GM12801 (cell line): Measurements from ENCODE around the gene ZSCAN21.

Experiments
- TF ChIP-seq, protein P1 (sequence below): IDR thresholded peaks from one replicate; pipeline ENCODE4 v1.5.1; 2011; ENCODE audit warnings: control low read depth; ENCODE audit not compliant: insufficient read length; ENCODE audit errors: extremely low read depth

Gene ZSCAN21

DNA sequence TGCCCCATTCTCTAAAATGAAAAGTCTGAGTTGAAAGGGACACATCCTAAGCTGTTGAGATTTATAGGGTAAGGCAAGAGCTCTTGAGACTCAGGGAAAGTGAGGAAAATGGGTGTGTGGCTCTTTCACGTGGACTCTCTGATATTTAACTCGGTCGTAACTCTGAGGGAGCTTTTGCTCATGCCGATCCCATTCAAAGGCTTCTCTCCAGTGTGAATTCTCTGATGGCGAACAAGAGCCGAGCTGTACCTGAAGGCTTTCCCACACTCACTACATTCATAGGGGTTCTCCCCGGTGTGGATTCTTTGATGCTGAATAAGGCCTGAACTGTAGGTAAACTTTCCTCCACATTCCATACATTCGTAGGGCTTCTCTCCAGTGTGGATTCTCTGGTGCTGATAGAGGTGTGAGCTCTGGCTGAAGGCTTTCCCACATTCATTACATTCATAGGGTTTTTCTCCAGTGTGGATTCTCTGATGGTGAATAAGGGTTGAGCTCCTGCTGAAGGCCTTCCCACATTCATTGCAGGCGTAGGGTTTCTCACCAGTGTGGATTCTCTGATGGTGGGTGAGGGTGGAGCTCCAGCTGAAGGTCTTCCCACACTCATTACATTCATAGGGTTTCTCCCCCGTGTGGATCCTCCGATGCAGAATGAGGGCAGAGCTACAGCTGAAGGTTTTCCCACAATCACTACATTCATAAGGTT lies 21.6 kb downstream of the ZSCAN21 start:
- TF ChIP-seq, protein P1, sequence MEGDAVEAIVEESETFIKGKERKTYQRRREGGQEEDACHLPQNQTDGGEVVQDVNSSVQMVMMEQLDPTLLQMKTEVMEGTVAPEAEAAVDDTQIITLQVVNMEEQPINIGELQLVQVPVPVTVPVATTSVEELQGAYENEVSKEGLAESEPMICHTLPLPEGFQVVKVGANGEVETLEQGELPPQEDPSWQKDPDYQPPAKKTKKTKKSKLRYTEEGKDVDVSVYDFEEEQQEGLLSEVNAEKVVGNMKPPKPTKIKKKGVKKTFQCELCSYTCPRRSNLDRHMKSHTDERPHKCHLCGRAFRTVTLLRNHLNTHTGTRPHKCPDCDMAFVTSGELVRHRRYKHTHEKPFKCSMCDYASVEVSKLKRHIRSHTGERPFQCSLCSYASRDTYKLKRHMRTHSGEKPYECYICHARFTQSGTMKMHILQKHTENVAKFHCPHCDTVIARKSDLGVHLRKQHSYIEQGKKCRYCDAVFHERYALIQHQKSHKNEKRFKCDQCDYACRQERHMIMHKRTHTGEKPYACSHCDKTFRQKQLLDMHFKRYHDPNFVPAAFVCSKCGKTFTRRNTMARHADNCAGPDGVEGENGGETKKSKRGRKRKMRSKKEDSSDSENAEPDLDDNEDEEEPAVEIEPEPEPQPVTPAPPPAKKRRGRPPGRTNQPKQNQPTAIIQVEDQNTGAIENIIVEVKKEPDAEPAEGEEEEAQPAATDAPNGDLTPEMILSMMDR, result no peak

DNA sequence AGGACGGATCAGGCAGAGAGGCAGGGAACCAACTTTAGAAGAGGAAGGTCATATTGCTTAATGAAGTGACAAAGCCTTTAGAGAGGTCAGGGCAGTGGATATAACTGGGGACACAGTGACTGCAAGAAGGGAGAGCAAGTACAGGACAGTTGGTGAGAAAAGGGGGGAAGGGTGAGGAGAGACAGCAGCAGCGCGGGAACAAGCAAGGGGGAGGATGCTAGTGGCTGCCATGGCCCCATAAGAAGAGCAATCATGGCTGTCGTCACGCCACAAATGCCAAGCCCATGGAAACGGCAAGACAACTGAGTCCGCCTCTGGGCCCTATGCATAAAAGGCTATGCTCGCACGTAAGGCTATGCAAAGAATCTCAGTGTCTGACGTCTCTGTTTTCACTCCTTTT lies 22.9 kb downstream of the ZSCAN21 start:
- TF ChIP-seq, protein P1, result no peak

DNA sequence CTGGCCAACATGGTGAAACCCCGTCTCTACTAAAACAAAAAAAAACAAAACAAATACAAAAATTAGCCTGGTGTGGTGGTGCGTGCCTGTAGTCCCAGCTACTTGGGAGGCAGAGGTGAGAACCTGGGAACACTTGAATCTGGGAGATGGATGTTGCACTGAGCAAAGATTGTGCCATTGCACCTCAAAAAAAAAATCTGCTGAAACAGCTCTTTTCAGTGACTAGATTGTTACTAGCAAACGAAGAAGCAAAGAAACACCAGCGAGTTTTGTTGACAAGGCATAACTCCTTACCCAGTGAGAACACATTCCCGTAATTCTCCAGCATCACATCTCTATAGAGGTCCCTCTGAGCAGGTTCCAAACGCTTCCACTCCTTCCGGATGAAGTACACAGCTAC lies 25.3 kb downstream of the ZSCAN21 start:
- TF ChIP-seq, protein P1, result no peak

DNA sequence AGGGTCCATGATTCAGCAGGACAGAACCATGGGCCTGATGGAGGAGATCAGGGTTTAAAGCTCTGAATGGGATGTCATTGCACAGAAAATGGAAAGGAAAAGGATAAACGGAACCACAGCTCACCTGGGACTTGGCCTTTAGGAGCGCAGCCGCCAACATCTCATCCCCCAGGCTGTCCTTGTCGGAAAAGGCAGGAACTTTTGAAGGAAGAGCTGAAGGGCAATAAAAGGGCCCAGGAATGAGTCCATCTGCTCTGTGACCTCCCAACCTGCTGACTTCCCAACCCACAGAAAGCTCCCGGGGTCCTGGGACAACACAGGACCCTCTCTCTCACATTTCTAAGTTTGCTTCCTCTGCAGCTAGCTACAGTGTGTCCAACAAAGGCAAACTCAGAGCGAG lies 25.8 kb downstream of the ZSCAN21 start:
- TF ChIP-seq, protein P1, result no peak

DNA sequence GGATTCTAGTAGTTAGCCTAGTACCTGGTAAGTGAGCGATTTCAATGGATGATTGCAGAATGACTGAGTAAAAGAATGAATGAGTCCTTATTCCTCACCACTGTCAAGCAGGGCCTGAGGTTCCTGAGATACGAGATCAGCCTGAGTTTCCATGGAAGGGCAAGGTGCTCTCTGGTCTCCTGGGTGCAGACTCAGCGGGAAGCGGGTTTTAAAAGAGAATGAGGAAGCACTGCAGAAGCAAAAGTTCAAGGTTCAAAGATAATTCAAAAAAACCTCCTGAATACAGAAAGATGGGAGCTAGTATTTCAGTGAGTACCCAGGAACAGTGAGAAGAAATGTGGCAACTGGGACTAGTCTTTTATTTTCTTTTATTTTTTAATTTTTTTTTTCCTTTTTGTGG lies 27.6 kb downstream of the ZSCAN21 start:
- TF ChIP-seq, protein P1, result no peak

DNA sequence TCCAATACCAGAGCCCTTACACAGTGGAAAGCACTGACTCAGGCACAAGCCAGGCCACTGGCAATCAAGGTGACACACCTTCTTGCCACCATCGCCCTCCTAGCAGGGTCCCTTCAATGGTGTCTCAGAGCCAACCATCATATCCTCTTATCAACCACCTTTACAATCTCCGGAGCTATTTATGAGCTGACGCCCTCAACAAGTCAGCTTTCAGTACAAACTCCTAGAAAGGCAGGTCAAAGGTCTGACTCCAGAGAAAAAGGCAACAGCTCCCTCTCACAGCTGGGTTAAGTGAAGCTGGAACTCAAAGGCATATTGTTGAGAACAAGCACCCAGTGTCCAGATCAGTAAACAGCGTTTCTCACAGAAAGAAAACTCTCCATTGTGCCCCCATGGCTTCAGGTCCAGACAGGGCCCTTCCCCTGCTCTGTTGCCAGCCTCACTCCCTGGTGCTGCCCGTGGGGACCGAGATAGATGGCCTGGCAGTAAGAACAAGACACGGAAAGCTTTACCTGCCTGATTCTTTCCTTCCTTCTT lies 29.5 kb downstream of the ZSCAN21 start:
- TF ChIP-seq, protein P1, result no peak

DNA sequence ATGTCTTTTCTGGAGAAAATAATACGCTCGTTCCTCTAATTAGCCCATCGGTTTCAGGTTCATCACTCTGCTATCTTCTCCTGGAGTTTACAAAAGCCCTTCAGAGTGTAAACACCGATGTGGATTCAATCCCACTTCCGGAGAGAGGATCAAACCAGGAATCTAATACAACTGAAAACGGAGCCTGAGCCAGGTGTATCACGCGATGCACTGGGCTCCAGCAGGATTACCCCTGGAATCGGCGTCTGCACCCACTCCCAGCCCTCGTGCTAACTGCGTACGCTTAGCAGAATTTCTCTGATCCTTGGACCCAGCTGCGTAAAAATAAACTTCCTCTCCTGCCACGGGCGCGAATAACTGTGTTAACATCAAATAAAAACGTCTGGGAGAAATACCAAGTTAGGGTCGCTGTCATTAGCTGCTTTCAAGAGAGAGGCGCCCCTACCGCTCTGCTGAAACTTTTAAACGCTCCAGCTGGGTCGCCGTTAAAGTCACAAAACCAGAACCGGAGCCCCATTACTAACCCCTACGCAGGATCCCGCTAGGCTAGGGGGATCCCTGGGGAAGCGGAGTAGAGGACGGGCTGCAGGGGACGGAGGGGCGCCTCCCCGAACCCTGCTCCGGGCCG lies 31.4 kb downstream of the ZSCAN21 start:
- TF ChIP-seq, protein P1, result no peak
